ENCODE results near the gene PIM3.
"Not testable (repeated sequence)": the region's sequence is repeated elsewhere in the genome, so short reads cannot be mapped to it uniquely, and the experiment has no call there.

PIM3 gene

DNA sequence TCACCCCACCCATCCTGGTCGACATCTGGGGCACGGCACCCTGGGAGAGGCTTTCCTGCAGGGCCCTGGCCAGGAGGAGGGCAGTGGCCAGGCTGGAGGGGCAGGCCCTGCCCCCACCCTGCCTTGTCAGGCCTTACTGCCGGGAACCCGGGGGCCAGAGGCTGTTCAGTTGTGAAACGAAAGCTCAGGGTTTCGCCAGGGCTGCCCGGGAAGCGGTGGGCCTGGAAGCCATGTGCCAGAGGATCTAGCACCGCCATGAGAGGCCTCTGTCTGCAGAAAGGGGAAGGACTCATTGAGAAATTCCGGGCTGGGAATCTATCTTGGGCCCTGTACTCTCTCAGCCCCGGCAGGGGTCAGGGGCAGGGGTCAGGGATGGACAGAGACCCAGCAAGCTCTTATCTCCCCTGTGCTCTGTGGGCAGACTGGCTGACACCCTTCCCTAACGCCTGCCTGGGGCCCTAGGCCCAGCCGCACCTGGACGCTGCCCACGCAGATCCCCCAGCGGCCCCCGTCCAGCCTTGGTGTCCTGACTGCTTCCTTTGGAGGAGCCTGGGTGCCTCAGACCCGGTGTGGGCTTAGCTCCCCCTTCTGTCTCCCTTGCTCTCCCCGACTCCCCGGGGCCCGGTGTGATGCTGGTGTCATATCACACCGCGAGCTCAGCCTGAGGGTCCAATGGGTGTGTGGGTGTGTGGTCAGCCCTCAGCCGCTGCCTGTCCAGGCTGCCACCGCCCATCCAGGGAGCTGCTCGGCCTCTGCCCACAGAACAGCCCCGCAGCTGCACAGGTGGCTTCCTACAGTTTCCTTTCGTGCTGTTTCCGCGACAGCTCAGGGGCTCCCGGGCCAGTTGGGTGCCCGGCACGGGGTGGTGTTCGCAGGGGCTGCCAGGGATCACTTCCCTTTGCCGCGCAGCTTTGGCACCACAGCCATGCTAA lies 6.5 kb downstream of the PIM3 start:
- no peak for DNase-seq (ENCODE audit: low spot score)

DNA sequence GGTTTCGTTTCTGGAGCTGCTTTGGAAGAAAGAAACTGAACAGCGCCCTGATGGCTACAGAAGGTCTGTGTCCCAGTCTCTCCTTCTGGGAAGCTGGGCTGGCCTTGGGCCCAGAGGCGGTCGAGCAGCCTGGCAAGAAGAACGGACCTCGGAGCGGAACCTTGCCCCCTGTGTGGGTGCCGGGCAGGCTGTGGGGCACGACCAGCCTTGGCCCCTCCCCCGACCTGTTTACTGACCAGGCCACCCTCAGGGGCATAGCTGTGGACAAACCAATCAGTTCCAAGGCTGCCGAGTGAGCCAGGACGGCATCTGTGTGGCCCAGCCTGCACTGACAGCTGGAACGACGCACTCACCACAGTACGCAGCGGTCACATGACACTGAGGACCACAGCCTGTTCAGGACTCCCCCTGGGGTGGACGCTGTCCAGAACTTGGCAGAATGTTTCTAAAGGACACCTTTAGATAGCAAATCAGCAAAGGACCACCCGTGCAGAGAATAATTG lies 7.2 kb downstream of the PIM3 start:
- DNase-seq (ENCODE audit: low spot score) = no peak

GRCh38 chr22:49968313-49968830 lies 7.8 kb downstream of the PIM3 start:
- DNase-seq (ENCODE audit: low spot score) = no peak

- DNase-seq (ENCODE audit: low spot score) = no peak
Observed at GRCh38 chr22:49968831-49969661, 8.5 kb downstream of the PIM3 start.

DNA sequence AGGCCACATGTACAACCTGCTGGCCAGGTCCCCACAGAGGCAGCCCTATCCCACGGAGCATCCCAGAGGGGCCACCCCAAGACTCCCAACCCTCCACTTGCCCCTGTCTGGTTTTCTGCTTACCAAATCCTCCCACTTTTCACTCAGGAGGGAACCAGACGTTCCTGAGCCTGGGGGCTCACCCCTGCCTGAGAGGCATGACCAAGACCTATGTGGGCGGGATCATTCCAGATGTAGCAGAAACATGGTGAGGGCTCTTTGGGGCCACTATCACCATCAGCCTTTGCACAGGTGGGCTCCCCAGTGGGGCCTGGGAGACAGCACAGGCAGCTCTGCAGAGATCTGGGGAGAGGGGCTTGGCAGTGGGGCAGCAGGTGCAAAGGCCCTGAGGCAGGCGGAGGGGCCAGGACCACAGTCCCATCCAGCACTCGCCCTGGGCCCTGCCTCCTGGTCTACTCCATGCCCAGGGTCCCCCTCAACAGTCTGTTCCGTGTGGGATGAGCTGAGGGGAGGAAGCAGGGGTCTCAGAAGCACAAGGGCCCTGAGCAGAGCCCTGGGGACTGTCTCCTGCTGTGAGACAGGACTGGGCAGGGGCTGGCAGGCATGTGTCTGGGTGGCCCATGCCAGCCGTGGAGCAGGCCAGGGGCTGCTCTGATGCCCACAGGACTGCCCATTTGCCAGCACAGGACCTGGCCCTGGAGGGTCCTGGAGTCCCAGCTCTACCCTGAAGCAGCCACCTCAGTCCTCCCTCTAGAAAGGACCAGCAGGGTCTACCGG lies 9.4 kb downstream of the PIM3 start:
- no peak for DNase-seq (ENCODE audit: low spot score)

DNA sequence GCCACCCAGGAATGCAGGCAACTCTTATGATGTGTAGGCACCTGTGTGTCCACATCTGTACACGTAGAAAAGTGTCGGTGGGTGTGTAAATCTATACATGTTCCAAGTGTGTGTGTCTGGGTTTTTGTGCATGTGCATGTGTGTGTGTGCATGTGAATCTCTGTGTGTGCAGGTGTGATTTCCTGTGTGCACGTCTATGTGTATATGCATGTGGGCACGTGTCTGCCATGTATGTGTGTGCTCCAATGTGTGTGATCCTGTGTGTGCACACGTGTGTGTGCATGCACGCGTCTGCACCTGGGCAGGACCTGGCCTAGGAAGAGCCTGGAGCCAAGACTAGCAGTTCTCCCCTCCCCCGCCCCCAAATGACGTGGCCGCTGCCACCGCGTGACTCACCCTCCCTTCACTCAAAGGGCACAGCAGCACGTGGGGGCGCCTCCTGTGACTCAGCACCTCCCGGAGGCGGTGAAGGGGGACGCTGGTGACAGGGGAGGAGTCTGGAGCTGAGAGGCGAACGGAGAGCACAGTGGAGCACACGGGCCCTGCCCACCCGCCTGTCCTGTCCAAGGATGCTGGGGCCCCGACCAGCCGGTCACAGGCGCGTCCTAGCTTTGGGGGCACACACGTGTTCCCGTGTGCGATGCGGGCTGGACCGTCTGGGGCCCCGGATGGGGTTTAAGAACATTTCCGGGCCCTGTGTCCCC lies 10.1 kb downstream of the PIM3 start:
- DNase-seq (ENCODE audit: low spot score) = peak; percentile 95

GRCh38 chr22:49971232-49972162 lies 10.9 kb downstream of the PIM3 start:
- peak; percentile 64 for DNase-seq (ENCODE audit: low spot score)

DNA sequence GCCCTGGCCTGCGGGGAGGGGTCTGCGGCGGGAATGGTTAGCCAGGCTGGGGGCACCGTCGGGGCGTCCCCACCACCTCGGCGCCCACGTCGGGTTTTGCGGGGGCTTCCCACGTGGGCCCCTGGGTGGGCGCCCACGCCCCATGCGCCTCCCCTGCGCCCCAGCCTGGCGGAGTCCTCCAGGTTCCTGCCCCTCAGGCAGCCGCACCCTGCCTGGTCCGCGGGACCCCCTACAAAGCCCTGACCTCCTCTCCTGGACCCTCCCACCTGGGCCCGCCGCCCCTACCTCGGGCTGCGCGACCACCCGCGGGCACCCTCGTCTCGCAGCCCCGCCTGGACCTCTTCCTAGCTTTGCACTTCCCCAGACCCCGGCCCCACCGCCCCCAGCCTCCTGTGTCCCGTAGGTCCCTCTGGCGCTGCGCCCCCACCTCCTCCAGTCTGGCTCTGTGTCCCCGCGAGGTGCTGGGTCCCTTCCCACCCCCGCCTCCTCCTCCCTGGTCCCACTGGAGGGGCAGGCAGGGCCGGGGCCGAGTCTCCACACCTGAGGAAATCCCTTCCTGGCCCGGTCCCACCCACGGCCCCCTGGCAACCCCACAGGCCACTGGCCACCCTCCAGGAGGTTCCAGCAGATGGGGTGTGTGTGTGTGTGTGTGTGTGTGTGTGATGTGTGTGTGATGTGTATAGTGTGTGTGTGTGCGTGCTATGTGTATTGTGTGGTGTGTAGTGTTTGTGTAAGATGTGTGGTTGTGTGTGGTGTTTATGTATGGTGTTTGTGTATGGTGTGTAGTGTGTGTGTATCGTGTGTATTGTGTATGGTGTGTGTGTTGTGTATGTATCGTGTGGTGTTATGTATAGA lies 11.8 kb downstream of the PIM3 start:
- no peak for DNase-seq (ENCODE audit: low spot score)

DNA sequence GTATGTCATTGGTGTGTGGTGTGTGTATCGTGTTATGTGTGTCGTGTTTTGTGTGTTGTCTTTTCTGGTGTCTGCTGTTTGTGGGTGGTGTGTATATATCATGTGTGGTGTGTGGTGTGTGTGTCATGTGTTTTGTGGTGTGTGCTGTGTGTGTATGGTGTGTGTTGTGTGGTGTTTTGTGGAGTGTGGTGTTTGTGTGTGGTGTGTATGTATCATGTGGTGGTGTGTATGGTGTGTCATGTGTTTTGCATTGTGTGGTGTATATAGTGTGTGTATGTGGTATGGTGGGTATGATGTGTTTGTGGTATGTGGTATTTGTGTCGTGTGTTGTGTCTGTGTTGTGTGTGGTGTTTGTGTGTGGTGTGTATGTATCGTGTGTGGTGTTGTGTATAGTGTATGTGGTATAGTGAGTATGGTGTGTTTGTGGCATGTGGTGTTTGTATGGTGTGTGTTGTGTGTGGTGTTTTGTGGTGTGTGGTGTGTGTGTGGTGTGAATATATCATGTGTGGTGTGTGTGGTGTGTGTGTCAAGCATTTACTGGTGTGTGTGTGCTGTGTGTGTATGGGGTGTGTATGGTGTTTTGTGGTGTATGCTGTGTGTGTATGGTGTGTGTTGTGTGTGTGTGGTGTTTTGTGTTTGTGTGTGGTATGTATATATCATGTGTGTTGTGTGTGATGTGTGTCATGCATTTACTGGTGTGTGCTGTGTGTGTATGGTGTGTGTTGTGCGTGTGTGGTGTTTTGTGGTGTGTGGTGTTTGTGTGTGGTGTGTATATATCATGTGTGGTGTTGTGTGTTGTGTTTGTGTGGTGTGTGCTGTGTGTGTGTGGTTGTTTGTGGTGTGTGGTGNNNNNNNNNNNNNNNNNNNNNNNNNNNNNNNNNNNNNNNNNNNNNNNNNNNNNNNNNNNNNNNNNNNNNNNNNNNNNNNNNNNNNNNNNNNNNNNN lies 12.7 kb downstream of the PIM3 start:
- no peak for DNase-seq (ENCODE audit: low spot score)

- DNase-seq (ENCODE audit: low spot score) = no peak
Observed at GRCh38 chr22:49975543-49976389, 15.2 kb downstream of the PIM3 start.

DNA sequence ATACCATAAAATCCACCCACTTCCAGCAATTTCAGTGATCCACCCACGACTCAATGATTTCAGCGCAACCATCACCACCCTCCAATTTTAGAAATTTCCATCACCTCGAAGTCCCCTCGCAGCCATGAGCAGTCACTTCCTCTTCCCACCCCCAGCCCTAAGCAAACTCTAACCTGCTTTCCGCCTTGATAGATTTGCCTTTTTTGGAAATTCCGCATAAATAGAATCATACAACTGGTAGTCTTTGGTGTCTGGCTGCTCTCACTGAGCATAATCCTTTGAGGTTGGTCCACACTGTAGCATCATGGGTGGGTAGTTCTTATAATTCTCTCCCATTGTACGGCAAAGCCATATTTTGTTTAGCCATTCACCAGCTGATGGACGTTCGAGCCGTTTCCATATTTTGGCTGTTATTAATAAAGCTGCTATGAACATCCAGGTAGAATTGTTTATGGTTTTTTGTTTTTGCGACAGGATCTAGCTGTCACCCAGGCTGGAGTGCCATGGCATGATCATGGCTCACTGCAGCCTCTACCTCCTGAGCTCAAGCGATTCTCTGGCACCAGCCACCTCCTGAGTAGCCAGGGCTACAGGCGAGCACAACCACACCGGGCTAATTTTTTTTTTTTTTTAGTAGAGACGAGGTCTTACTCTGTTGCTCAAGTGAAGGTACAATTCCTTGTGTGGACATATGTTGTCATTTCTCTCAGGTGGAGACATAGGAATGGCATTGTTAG lies 16.0 kb downstream of the PIM3 start:
- DNase-seq (ENCODE audit: low spot score) = peak; percentile 54

DNA sequence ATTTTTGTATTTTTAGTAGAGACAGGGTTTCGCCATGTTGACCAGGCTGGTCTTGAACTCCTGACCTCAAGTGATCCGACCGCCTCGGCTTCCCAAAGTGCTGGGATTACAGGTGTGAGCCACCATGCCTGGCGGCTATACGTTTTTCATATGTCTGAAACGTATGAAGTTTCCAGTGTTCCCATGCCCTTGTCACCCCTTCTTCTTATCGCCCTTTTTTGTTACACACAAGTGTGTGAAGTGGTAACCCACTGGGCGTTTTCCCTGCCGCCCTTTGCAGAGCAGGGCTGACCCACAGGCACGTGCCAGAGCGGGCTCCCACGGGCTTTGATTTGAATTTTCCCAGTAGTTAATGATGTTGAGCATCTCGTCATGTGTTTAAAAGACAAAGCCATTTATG lies 17.0 kb downstream of the PIM3 start:
- no peak for DNase-seq (ENCODE audit: low spot score)

DNA sequence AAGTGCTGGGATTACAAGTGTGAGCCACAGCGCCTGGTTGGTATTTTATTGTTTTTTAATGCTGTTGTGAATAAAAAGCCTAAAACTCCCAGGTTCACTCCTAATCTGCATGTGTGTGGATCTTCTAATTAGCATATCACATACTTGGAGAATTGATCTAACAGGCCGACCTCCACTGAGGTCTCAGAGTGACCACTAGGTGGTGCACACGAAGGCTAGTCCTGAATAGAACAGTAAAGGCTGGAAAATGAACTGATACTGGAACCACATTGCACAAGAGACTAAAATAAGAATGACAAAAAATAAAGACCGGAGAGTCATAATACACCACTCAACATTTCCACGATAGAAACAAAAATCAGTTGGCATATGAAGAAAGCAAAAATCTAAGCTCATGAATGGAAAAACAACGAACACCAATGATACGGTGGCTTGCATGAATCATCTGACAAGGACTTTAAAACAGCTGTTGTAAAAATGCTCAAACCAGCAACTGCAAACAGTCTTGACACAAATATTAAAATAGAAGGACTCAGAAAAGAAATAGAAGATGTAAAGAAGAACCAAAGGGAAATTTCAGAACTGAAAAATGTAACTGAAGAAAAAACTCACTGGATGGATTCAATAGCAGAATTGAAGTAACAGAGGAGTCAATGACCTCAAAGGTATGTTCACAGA lies 19.2 kb downstream of the PIM3 start:
- DNase-seq (ENCODE audit: low spot score) = no peak

DNA sequence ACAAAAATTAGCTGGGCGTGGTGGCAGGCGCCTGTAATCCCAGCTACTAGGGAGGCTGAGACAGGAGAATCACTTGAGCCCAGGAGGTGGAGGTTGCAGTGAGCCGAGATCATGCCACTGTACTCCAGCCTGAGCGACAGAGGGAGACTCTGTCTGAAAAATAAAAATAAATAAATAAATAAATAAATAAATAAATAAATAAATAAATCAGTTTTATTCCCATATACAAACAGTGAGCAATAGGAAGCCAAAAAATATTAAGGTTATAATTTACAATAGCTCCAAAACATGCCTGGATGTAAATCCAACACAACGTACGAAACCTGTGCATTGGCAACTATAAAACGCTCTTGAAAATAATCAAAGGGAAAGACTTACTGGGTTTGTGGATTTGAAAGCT lies 21.2 kb downstream of the PIM3 start:
- not testable (repeated sequence) for DNase-seq (ENCODE audit: low spot score)

DNA sequence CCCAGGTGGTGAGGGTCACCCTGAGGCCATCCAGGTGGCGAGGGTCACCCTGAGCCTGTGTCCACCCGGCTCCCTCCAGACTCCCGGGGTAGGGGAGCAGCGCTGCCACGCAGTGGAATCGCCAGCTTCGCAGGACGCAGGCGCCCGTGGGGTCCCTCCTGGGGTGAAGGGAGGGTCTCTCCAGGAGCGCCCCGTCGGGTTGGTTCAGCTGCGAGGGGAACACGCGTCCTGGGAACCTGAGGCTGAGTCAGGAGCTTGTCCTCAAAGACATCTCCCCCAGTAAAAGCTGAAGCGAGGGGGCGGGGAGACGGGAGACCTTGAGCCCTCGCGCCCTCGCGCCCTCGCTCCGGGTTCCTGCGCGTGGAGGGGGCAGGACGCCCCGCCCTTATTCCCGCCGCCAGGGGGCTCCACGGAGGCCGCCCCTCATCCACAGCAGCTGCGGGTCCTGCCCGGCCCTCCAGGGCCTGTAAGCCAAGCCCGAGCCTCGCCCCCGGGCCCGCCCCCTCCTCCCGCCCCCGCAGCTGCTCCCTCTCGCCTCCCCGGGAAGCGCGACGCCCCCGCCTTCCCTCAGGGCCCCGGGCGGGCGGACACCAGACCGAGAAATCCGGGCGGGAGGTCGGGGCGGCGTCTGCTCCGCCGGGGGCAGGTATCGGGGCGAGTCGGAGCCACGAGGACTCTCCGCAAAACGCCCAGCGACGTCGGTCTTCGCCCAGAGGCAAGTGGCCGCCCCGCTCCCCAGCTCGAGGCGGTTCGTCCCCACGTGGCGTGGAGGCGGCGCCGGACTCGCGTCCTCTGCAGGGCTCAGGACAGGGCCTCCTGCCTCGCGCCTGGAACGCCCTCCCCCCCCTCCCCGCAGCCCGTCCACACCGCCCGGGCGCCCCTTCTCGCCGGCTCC lies 22.8 kb downstream of the PIM3 start:
- DNase-seq (ENCODE audit: low spot score) = no peak
